Activated CD8-positive, alpha-beta memory T cell treated with anti-CD3 and anti-CD28 coated beads for 36 hours (primary cell): Measurements from ENCODE around the gene BCR. TPM values are rescaled to one million over a fixed set of nuclear protein-coding genes. Genes with fewer than 3 reads are reported as not detected.

ENCODE experiments used
- CTCF ChIA-PET: fragments of 350-600 bp; sonication (Branson Sonifier 250); formaldehyde crosslinking; loops from one replicate; lab custom pipeline; 2021; ENCODE audit warnings: antibody characterized with exemption; lab: Charles Lee
- POLR2A ChIA-PET: fragments of 350-600 bp; sonication (Branson Sonifier 250); formaldehyde crosslinking; loops from one replicate; lab custom pipeline; 2021; ENCODE audit warnings: antibody characterized with exemption; lab: Charles Lee
- total RNA-seq, 2 experiments: library from RNA; stranded (reverse); gene quantifications; one replicate each; pipeline ENCODE4 v1.2.3, GENCODE V29; 2021

Gene BCR
- total RNA-seq, 2 experiments from 2014 or later = 29.9 to 34.1 TPM

DNA sequence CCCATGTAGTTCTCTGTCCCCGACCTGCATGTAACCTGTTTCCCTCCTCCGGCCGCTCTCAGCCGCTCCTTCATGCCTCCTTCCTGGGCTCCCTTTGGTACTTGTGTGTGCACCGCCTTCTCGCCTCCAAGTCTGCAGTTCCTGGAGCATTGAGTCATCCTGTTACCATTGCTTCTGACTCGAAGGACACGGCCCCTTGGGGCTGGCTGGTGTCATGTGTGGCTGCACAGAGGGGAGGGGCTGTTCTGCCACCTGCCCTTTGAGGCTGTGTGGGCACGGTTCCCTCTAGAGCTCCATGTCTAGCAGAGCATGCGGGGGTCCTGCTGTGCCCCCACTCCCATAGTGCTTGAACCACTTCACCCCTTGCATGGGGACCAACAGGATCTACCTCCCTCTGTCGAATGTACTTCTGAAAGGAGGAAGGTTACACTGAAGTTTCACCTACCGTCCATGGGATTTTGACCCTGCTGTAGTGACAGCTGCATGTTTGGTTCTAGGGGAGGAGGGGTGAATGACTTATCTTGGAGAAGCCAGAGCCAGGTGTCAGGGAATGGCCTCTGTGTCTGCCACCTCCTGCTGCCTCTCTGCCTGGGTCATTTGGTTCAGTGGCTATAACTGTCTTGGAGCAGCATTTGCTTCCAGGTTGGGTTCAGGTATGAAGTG is 39.6 kb downstream of the BCR start:
- CTCF ChIA-PET = interaction anchor here (1.1 to 2.7 kb wide), 5 partner anchors 13 to 62 kb away, joined by 3 to 8 read pairs (median 3); no protein-coding TSS in a partner anchor
- POLR2A ChIA-PET = interaction anchor here (1.1 kb wide), 1 partner anchor 23 kb away, joined by 3 read pairs; no protein-coding TSS in a partner anchor

DNA sequence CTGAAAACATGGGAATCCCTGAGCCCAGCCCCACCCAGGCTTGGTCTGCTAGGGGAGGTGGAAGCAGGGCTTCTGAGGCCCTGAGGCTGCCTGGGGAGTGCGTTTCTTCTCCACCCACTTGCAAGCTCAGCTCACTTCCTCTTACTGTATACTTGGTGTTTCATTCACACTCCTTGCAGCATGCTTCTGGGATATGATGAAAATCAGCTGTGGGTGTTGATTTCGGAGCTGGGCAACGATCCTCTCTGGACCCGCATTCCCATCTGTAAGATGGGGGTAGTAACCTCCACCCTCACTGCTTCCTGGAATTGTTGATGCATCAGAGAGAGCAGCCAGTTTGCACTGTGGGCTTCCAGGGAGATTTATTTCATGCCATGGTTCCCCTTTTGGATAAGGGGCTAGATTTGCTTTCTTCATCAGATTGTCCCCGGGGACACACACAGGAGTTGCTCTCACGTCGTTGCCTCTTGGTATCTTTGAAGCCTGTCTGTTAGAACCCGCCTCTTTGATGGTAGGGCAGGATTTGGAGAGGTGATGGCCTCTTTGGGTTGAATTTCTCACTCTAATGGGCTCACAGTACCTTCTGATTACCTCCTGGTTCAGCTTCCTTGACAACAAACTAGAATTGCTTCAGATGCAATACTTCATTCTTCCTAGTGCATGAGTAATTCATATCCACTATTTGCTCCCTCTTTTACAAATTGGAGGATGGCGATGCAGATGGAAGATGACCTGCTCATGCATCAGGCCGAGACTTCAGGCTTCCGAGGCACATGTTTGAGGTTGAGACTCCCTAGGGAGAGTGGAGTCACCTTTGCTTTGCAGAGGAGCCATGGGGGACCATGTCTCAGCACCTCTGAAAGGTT is 40.4 kb downstream of the BCR start:
- CTCF ChIA-PET = interaction anchor here (1.1 to 2.7 kb wide), 5 partner anchors 10 to 70 kb away, joined by 3 to 8 read pairs (median 3); no protein-coding TSS in a partner anchor
- POLR2A ChIA-PET = interaction anchor here (1.1 kb wide), 1 partner anchor 22 kb away, joined by 3 read pairs; no protein-coding TSS in a partner anchor

DNA sequence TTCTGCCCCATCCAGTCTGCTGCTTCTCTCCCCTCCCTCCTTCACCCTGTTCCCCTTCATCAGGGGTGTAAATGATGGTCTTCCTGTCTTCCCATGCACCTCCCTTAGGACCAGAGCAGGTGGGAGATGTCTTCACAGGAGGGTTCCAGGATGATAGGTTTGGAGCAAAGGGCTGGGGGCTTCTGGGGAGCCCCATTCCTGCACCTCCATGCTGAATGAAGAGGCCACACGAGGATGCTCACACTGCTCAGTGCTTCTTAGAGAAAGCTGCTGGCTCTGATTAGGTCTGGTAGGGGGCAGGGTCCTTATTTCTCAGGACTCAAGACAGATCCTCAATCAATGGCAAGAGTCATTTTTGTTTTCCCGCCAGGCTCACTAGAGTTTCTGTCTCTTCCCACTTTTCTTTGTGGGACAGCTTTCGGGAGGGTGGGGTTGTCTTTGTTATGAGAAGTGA is 41.1 kb downstream of the BCR start:
- ChIA-PET CTCF (interaction anchor here (1.1 to 1.4 kb wide), 2 partner anchors 9 to 69 kb away, joined by 3 read pairs; no protein-coding TSS in a partner anchor), POLR2A (no interaction called here)

DNA sequence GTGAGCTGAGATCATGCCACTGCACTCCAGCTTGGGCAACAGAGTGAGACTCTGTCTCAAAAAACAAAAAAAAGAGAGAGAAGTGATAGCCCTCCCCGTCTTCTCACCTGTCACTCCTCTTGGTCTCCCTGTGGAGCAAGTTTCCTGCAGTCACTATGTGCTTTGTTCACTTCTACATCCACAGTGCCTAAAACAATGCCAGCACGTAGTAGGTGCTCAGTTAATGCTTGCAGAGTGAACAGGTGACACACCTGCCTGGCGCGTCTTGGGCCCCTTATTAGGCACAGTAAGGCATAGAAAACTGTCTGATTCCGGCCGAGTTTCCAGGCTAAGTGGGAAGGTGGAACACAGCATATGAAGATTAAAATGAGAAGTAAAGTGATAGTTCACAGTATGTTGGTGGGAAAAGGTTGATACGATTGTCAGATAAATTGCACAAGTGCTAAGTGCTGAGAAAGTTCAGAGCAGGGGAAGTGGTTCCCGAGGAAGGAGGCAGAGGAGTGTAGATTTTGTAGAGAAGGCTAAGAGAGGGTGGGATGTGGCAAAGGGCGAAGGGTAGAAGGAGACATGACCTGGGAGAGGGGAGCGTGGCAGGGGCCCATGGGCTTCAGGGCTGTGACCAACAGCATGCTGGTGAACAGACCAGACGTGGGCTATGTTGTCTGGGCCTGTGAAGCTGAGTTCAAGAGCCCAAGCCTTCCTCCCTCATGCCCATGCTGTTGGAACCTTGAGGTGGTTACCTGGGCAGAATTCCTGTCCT is 41.9 kb downstream of the BCR start:
- ChIA-PET CTCF (interaction anchor here (1.1 to 1.4 kb wide), 2 partner anchors 8 to 69 kb away, joined by 3 read pairs; no protein-coding TSS in a partner anchor), POLR2A (no interaction called here)

DNA sequence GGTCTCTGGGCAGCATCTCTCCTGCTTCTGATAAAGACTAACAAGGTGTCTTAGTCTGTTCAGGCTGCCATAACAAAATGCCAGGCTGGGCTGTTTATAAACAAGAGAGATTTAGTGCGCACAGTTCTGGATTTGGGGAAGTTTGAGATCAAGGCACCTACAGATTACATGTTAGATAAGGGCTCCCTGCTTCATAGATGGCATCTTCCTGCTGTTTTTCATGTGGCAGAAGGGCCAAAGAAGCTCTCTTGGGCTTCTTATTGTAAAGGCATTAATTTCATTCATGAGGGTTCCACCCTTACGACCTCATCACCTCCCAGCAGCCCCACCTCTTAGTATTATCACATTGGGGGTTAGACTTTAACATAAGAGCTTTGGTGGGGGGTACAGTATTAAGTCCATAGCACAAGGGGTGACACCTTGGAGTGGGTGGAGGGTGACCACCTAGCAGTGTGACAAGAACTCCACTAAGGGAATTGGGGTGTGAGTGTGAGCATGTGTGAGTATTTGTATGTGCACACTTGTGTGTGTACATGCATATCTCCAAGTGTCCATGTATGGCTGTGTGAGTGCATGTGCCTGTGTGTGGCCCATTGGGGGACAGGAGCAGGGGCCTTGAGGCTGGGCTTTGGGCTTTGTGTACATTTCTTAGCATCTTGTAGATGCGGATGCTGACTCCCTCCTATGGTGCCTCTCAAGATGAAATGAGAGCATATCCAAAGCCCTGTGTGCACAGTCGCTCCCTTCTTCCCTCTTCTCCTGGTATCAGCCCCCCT is 42.7 kb downstream of the BCR start:
- ChIA-PET CTCF (no interaction called here), POLR2A (no interaction called here)

DNA sequence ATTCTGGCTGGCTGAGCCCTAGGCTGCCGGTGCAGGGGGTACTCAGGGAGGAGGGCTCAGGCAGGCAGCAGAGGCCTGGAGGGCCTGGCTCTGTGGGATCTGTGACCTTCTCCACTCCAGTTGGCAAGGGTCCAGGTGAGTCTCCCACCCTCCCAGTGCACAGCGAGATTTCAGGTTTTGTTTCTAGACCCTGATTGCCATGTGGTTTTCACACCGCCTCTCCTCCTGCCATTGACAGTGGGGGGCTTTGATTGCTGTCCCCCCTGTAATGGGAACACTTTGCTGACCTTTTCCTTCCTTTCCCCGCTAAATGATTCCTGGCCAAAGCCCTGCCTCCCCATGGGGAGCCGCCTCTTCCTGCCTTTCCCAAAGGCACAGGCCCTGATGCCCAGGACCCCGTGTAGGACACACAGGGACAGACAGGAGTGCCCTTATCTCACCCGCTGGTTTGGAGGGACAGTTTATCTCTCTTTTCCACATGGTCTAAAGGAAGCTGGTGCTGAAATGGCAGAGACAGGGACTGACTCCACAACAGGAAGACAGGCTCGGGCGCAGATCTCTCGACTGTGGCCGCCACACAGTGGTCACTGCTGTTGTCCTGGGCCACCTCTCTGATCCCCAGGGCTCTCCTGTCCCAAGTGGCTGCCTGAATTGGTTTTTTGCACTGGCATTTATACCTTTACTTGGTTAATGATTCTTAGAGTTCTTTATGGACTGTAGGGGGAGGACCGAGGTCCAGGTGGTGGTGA is 43.4 kb downstream of the BCR start:
- ChIA-PET CTCF (no interaction called here), POLR2A (no interaction called here)

DNA sequence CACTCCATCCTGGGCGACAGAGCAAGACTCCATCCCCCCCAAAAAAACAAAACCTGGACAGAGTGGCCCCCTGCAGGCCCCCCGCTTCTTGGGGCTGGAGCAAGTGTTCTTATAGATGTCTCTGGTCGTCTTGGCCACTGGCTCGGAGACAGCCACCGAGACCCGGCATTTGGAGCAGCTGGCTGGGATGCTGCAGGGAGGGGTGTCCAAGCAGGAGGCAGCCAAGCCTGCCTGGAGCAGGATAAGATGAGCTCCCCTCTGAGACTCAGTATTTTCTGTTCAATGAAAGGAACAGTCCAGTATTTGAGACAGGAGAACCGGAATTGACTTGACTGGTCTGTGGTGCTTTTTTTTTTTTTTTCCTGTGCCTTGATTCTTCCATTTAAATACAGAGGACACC is 44.5 kb downstream of the BCR start:
- POLR2A ChIA-PET = no interaction called here
- CTCF ChIA-PET = interaction anchor here (0.7 kb wide), 1 partner anchor 10 kb away, joined by 5 read pairs; no protein-coding TSS in a partner anchor

DNA sequence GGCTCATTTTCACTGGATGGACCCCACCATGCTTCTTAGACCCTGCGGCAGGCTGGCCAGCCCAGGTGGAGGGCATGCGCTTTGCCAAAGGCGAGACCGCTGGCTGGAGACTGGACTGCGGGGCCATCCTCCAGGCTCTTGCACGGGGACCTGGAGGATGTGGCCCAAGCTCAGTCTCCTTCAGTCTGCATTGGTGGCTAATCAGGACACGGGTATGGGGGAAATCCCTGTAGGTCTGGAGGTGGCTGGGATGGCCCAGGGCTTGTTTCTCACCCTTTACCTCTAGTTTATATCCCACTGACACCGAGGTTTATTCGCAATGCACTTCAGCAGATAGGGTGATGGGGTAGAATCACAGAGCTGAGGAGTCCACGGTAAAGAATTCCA is 45.0 kb downstream of the BCR start:
- POLR2A ChIA-PET = interaction anchor here (0.6 kb wide), 1 partner anchor 44 kb away, joined by 10 read pairs; no protein-coding TSS in a partner anchor
- CTCF ChIA-PET = no interaction called here

DNA sequence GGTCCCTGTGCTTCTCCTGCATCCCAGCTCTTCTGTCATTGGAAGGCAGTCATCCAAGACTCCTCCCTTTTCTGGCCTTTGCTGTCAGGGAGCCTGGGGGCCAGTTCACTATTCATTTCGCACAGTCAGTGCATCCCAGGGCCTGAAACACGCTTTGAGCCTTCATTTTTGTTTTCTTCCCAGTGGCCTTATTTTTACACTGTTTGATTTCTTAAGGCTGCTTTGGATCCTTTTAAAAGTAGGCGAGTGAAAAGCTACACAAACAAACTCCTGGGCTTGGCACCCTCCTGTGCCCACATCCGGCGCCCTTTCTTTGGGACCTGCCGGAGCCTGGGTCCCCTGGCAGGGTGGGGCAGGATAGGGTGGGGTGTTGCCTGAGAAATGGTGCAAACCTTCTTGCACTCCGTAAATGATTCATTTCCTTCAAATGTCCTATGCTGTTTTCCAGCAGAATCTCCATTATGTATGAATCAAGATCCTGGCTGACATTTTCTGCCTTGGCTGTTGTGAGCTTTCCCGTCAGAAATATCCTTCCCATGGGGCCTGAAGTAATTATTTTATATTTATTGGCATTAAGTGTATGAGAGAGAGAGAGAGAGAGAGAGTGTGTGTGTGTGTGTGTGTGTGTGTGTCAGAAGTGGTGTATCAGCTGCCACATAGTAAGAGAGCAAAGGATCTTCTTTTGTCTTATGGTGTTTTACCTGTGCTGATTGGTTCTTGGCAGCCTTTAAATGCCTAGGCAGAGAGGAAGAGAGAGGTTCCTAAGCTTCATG is 45.6 kb downstream of the BCR start:
- ChIA-PET POLR2A (interaction anchor here (0.6 kb wide), 1 partner anchor 45 kb away, joined by 10 read pairs; no protein-coding TSS in a partner anchor), CTCF (no interaction called here)

DNA sequence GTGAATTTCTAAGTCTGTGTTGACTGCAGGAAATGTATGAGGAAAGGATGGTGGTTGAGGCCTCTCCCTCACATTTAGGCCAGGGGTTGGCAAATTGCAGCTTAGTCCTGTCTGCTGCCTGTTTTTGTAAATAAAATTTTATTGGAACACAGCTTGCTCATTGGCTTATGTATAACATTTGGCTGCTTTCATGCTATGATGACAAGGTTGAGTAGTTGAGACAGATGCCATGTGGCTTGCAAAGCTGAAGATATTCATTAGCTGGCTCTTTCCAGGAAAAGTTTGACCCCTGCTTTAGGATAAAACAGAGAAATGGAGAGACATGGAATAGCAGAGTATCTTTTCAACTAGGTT is 46.2 kb downstream of the BCR start:
- ChIA-PET POLR2A (no interaction called here), CTCF (no interaction called here)

DNA sequence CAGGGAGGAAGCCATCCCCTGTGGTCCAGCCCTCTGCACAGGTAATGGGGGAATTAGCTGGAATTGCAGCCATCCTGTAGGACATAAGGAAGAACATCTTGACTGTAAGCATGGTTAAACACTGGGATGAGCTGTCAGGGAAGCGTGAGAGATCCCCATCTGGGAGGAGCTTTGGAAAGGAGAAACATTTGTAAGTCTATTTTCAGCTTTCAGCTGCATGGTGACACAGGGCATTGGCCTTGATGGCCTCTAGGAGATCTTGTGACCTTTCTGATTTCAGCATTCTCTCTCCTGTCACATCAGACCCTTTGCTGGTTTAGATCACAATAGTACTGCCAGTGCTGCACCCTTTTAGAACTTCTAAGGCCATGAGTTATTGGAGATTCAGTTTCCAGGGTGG is 47.1 kb downstream of the BCR start:
- POLR2A ChIA-PET = no interaction called here

DNA sequence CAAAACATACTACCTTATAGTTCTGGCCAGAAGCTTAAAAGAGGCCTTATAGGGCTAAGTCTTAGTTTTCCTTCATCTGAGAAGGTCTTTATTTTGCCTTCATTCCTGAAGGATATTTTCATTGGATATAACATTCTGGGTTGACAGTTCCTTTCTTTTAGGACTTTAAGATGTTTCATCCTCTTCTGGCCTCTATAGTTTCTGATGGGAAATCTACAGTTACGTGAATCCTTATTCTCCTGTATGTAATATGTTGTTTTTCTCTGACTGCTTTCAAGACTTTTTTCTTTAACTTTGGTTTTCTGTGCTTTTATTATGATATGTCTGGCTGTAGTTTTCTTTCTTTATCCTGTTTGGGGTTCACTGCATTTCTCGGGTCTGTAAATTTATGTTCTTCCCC is 48.2 kb downstream of the BCR start:
- ChIA-PET CTCF (no interaction called here), POLR2A (no interaction called here)

More for the DNA sequence above, 47.1 kb downstream of the BCR start:
- CTCF ChIA-PET = no interaction called here

DNA sequence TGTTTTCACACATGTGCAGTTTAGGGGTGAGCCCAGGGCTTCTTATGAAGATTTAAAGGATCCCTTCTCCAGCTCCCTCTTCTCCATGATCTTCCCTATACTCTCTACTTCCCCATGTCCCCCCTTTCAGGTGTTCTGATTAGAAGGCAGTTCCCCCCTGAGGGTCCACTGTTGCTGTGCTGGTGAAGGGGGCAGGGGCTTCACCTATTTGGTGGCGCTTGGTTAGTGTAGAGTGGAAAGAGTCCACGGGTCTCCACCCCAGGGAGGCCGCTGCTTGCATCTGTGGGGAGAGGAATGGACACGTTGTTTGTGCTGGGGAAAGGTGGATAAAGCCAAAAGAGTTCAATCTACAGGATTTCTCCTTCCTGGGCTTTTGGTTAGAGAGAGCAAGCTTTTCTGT is 49.3 kb downstream of the BCR start:
- CTCF ChIA-PET = interaction anchor here (1.0 to 1.3 kb wide), 2 partner anchors 8 to 9 kb away, joined by 3 read pairs; no protein-coding TSS in a partner anchor
- POLR2A ChIA-PET = no interaction called here

DNA sequence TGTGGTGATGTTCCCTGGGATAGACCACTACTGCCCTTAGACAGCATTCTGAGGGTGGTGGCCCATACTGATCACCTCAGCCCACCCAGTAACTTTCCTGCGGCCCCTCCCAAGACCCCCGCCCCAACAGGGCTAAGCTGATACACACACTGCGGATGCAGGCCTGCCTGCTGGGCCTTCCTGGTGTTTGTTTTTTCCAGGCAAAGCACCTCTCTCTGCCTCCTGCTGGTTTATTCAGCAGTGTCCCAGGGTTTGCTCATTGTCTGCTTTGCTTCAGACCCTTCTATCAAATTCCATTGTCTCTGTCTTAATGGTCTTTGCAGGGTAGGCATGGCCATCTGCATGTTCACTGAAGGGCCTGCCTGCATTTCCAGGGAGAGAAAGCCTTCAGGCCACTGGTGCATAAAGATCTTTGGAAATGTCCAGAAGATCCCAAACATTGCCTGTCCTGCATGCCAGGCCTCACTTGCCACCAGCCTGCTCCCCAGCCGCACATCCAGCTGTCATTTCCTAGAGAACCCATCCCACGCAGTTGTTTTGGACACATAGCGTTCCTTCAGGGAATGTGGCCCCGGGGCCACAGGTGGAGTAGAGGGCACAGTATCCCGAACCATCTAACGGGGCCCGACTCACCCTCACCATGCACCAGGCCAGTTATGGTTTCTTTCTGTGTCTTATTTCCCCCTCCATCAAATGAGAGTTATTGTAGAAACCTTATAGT is 50.2 kb downstream of the BCR start:
- POLR2A ChIA-PET = no interaction called here
- CTCF ChIA-PET = interaction anchor here (1.3 kb wide), 1 partner anchor 9 kb away, joined by 3 read pairs; no protein-coding TSS in a partner anchor

DNA sequence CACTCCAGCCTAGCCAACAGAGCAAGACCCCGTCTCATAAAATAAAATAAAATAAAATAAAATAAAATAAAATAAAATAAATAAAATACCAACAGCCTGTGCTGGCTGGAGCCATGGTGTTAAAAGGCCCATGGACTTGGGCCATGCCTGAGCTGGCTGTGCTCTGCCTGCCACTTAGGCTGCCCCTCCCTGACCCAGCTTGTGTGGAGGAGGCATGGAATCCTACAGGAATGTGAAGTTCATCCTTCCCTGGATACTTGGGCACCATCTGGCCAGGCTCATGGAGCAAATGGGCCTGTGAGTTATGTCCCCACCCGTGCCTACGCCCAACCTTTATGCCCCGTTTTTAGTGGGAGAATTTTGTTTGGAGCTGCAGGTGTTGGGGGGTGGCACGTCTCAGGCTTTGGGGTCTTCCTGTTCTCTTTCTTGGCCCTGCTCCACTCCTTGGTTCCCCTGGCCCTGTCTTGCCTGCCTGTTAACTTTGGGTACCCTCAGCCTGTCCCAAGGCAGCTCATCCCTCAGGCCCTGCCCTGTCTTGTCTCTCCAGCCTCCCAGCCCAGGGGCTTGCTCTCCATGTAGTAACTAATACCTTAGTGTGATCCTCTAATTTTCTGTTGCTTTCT is 51.3 kb downstream of the BCR start:
- POLR2A ChIA-PET = no interaction called here
- CTCF ChIA-PET = interaction anchor here (1.3 kb wide), 1 partner anchor 50 kb away, joined by 3 read pairs; no protein-coding TSS in a partner anchor
